K562 (cell line): ENCODE data around the gene ADD2.

Source experiments
- AFF4 ChIP-seq: sonication (generic); formaldehyde crosslinking; IDR thresholded peaks from 2 replicates; pipeline ENCODE4 v1.8.0; 2023; ENCODE audit warnings: mild to moderate bottlenecking, missing genetic modification reagents
- CC2D1A ChIP-seq: fragments of 450-650 bp; IDR thresholded peaks from 2 replicates; pipeline ENCODE4 v1.6.1; 2017; ENCODE audit warnings: mild to moderate bottlenecking
- CTCF ChIP-seq, 3 experiments: IDR thresholded peaks in 2 of 3; conservative IDR thresholded peaks in 1 of 3; 2 replicates each; pipeline ENCODE4 v1.5.1; 2011 to 2012; ENCODE audit warnings: low read length in 3 of 3, mild to moderate bottlenecking in 3 of 3, control low read depth in 2 of 3, improper control_type of control experiment in 1 of 3, inconsistent platforms in 1 of 3, low read depth in 1 of 3, mixed read lengths in 1 of 3, moderate library complexity in 1 of 3; ENCODE audit not compliant: insufficient read depth in 2 of 3
- FOXK1 ChIP-seq: sonication (generic); formaldehyde crosslinking; IDR thresholded peaks from 2 replicates; pipeline ENCODE4 v1.8.0; 2022; ENCODE audit warnings: missing genetic modification reagents, mild to moderate bottlenecking, borderline replicate concordance
- MTA2 ChIP-seq: fragments of 450-650 bp; IDR thresholded peaks from 2 replicates; pipeline ENCODE4 v1.6.1; 2016; ENCODE audit warnings: low read depth
- REST ChIP-seq, 2 experiments: fragments of 450-650 bp; formaldehyde crosslinking in 1 of 2; IDR thresholded peaks; 2 replicates each; pipeline versions ENCODE4 v1.4.0 to v1.6.1; 2014 to 2020; ENCODE audit warnings: mild to moderate bottlenecking in 2 of 2, borderline replicate concordance in 1 of 2, low read depth in 1 of 2
- SMARCA4 ChIP-seq: fragments of 450-650 bp; IDR thresholded peaks from 2 replicates; pipeline ENCODE4 v1.6.1; 2016
- SNRNP70 ChIP-seq: fragments of 200-400 bp; formaldehyde crosslinking; optimal IDR thresholded peaks from 2 replicates; pipeline ENCODE3; 2017; ENCODE audit warnings: low read depth, low read length
- SRSF1 ChIP-seq: fragments of 200-400 bp; formaldehyde crosslinking; IDR thresholded peaks from 2 replicates; pipeline ENCODE4 v1.6.1; 2017; ENCODE audit warnings: mild to moderate bottlenecking, low read depth, low read length, moderate library complexity
- TCF7 ChIP-seq: sonication (generic); IDR thresholded peaks from 2 replicates; pipeline ENCODE4 v1.6.1; 2016; ENCODE audit warnings: antibody characterized with exemption, borderline replicate concordance
- USF2 ChIP-seq: sonication (generic); formaldehyde crosslinking; IDR thresholded peaks from 2 replicates; pipeline ENCODE4 v1.5.0; 2020; ENCODE audit warnings: missing genetic modification reagents
- ZBTB33 ChIP-seq: sonication (generic); formaldehyde crosslinking; IDR thresholded peaks from 2 replicates; pipeline ENCODE4 v1.8.1; 2023; ENCODE audit warnings: mild to moderate bottlenecking, missing genetic modification reagents
- ZNF23 ChIP-seq: fragments of 250-450 bp; sonication (Bioruptor Pico); IDR thresholded peaks from 2 replicates; pipeline ENCODE4 v1.4.0; 2020; ENCODE audit warnings: mild to moderate bottlenecking

- TF ChIP-seq TCF7 (no peak), FOXK1 (CRISPR knock-in tag) (no peak), CC2D1A (no peak), USF2 (CRISPR knock-in tag) (no peak), REST (IDR thresholded peaks at IDR 0.05; ENCODE audit: borderline replicate concordance) (no peak), REST (CRISPR knock-in tag; IDR thresholded peaks at IDR 0.05; ENCODE audit: low read depth) (no peak), MTA2 (no peak), SMARCA4 (no peak), SRSF1 (no peak), AFF4 (CRISPR knock-in tag) (no peak), CTCF (IDR thresholded peaks at IDR 0.05 in 2 of 3, conservative IDR thresholded peaks at IDR 0.05 in 1 of 3; ENCODE audit: insufficient read depth in 2 of 3, low read depth in 1 of 3, low read length in 3 of 3) (no peak), SNRNP70 (no peak), ZNF23 (CRISPR knock-in tag) (no peak), ZBTB33 (CRISPR knock-in tag) (no peak)
Observed at GRCh38 chr2:70746094-70746974, 21.7 kb downstream of the ADD2 start.
